SKM-1 treated with dmso at 0.1 percent for 144 hours (cell line): Measurements from ENCODE around the gene RALA.
"Not testable (repeated sequence)": the region's sequence is repeated elsewhere in the genome, so short reads cannot be mapped to it uniquely, and the experiment has no call there.

ENCODE experiments used
- DNase-seq: peaks from one replicate; lab custom pipeline; 2025; ENCODE audit not compliant: unreplicated experiment; lab: John Stamatoyannopoulos, UW

The RALA gene

GRCh38 chr7:39645482-39646407 lies 22.4 kb downstream of the RALA start:
- no peak for DNase-seq

DNA sequence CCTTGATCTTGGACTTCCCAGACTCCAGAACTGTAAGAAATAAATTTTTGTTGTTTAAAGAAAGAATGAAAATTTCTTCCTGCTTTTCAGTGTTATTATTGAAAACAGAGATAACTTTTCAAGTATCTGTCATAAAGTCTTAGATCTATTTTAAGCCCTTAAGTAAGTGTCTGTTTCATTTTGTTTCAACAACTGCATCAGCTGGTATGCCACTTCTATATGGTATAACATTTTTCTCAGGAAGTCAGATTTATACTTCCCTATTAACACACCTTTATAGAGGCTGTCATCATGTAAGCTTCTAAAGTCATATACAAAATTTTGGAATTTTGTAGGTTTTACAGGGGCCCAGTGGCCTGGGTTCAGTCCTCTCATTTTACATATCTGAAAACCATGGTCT lies 24.4 kb downstream of the RALA start:
- no peak for DNase-seq

- DNase-seq: no peak
Observed at GRCh38 chr7:39650676-39651075, 27.3 kb downstream of the RALA start.

GRCh38 chr7:39651265-39651664 lies 27.9 kb downstream of the RALA start:
- DNase-seq: no peak

DNA sequence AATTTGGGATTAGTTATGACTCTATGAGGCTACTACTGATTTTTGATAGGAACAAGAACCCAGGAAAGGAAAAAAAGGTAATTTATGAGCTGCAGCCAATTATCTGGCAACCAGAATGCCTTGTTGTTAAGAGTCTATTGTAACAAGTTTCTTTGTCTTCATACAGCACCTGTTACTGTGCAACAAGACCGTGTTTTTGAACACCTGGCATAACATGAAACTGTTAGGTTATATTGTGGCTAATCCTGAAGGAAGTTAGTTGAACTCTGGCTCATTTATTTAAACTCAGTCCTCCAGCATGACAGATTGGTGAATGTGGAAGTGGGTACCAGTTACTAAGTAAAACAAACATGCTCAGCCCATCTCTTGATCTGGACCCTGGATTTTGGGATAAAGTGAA lies 33.0 kb downstream of the RALA start:
- no peak for DNase-seq

DNA sequence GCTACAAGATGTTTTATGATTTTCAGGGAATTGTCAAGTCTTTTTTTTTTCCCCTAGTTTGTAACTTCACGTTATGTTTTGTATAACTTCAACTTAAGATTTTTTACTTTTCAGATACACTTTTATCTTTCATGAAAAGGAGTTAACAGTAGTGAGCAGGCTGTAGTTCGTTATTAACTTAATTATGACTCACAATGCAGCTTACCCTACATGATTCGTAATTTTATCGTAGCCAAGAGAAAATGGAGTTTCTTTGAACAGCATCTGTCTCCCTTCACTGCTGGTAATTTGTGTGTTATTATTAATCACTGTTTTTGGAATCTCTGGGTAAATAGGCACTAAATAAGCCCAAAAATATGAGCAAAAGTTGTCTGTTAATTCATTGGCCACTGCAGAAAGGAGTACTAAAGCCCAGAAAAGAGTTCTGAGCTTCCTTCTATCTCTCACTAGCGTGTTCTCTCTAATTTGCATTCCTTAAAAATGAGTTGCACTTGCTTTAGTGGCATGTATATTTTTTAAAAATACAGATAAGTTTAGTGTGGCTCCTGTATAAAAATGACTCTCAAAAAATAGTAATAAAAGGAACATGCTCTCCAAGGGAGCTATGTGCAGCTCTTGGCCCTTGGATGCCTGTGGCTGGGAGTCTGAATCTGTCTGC lies 36.1 kb downstream of the RALA start:
- no peak for DNase-seq

DNA sequence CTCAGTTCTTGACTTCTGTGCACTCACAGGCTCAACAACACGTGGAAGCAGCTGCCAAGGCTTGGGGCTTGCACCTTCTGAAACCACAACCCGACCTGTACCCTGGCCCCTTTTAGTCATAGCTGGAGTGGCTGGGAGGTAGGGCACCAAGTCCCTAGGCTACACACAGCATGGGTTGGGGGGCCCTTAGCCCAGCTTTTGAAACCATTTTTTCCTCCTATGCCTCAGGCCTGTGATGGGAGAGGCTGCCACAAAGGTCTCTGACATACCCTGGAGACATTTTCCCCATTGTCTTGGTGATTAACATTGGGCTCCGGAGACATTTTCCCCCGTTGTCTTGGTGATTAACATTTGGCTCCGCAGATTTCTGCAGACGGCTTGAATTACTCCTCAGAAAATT lies 38.6 kb downstream of the RALA start:
- DNase-seq: no peak

DNA sequence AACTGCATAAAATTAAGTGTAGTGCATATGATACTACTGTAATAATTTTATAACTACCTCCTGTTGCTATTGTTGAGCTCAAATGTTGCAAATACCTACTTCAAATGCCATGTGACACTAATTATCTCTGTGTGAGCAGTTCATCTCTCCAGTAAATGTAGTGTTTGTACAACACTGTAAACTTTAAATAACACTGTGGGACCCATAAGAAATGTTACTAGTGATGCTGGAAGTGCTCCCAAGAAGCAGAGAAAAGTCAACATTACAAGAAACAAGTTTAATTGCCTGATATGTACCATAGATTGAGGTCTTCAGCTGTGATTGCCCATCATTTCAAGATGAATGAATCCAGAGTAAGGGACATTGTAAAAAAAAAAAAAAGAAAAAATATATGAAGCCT lies 39.9 kb downstream of the RALA start:
- no peak for DNase-seq

- DNase-seq: no peak
Observed at GRCh38 chr7:39664057-39664456, 40.7 kb downstream of the RALA start.

GRCh38 chr7:39664585-39664984 lies 41.2 kb downstream of the RALA start:
- no peak for DNase-seq

DNA sequence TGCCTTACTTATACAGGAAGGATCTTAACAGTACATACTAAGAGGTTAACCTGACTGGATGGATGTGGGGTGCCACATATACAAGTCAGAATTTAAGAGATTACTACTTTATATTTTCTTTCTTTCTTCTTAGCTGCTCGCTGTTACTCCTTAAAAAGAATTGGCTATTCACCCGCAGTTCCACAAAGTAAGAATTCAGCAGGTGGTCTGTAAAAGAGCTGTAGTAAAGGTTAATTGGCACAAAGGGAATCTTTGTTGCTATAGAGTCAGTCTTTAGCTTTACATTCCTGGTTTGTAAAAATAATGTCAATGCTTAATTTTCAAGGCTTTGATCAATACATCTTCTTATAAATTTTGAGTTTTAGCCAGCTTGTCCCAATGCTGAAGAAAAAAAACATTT lies 43.2 kb downstream of the RALA start:
- no peak for DNase-seq

GRCh38 chr7:39667341-39667923 lies 44.1 kb downstream of the RALA start:
- DNase-seq: no peak

GRCh38 chr7:39668280-39668679 lies 44.9 kb downstream of the RALA start:
- not testable (repeated sequence) for DNase-seq

- no peak for DNase-seq
Observed at GRCh38 chr7:39670052-39670451, 46.7 kb downstream of the RALA start.

GRCh38 chr7:39670934-39671333 lies 47.6 kb downstream of the RALA start:
- no peak for DNase-seq

GRCh38 chr7:39672176-39672575 lies 48.8 kb downstream of the RALA start:
- DNase-seq: no peak

DNA sequence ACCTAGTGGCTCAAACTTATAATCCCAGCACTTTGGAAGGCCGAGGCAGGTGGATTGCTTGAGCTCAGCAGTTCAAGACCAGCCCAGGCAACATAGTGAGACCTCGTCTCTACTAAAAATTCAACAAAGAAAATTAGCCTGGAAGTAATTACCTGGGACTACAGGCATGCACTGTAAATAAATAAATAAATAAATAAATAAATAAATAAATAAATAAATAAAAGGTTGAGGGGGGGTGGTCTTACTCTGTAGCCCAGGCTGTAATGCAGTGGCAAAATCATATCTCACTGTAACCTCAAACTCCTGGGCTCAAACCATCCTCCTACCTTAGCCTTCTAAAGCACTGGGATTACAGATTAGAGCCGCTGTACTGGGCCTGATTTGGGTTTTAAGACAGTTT lies 50.5 kb downstream of the RALA start:
- DNase-seq: no peak

DNA sequence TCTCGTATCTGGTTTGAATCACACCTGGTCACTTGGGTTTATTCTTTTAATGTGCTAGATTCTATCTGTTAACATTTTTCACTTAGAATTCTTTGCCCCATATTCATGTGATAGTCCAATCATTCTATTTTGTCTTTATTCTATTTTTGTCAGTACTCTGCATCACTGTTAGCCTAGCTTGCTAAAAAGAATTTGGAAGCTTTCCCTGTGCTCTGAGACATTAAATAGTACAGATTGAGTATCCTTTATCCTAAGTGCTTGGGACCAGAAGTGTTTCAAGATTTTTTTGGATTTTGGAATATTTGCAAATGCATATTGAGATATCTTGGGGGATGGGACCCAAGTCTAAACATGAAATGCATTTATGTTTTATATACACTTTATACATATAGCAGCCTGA lies 51.0 kb downstream of the RALA start:
- no peak for DNase-seq

GRCh38 chr7:39676346-39676745 lies 53.0 kb downstream of the RALA start:
- no peak for DNase-seq

- DNase-seq: peak; percentile 8
Observed at GRCh38 chr7:39678930-39679709, 55.7 kb downstream of the RALA start.

GRCh38 chr7:39679874-39680273 lies 56.5 kb downstream of the RALA start:
- not testable (repeated sequence) for DNase-seq
